Testis (tissue), 2 donors: Measurements from ENCODE around the gene MYO15B.

Experiments
- CTCF ChIP-seq, 3 experiments: fragments of 450-650 bp in 2 of 3; fragments of 200-600 bp in 1 of 3; sonication (generic) in 1 of 3; IDR thresholded peaks; one replicate each; pipeline ENCODE4 v1.5.1; 2016 to 2019; ENCODE audit warnings: antibody characterized with exemption in 3 of 3, mild to moderate bottlenecking in 2 of 3, moderate library complexity in 1 of 3
- POLR2A ChIP-seq: fragments of 450-650 bp; IDR thresholded peaks from one replicate; pipeline ENCODE4 v1.6.1; 2017; ENCODE audit warnings: antibody characterized with exemption, mild to moderate bottlenecking, moderate library complexity

- TF ChIP-seq CTCF (IDR thresholded peaks at IDR 0.05) = no peak
- no peak for TF ChIP-seq POLR2A
Observed at GRCh38 chr17:75590849-75591721, 3.5 kb downstream of the MYO15B start.
